Measurements from ENCODE around the gene WDR17.

WDR17 gene

DNA sequence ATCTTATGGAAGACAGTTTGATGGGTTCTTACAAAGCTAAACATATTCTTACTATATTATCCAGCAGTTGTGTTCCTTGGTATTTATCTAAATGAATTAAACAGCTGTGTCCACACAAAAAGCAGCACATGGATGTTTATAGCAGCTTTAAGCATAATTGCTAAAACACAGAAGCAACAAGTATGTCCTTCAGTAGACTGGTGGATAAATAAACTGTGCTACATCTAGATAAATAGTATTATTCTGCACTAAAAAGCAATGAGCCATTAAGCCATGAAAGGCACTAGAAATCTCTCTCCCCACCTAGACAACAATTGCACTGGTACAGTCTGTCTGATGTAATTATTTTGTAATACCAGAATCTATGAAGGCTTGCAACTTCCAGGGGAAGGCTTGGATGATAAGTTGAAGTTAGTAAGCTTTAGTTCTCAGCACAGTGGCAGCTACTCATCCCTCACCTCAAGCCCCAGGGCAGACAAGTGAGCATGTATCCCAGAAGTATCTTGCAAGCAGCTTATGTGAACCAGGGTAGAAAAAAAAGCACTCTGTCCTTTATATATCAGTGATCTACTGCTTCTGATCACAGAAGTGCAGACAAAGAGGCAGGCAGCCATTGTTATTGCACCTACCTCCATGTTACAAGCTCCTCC lies 36.9 kb downstream of the WDR17 start:
- no peak for DNase-seq

GRCh38 chr4:176107695-176108094 lies 42.1 kb downstream of the WDR17 start:
- no peak for DNase-seq

- DNase-seq, result peak; percentile 20
Observed at GRCh38 chr4:176123710-176124407, 58.2 kb downstream of the WDR17 start.

DNA sequence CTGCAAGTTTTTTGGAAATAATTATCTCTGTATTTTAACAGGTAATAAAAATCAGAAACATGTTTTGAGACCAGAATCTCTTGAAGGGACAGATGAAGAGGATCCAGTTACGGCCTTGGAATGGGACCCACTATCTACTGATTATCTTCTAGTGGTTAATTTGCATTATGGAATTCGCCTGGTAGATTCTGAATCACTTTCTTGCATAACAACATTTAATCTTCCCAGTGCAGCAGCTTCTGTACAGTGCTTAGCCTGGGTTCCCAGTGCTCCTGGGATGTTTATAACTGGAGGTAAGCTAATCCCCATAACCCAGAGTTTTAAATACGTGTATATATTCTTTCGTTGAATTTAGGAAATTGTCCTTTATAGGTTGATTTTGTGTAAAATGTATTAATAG lies 59.4 kb downstream of the WDR17 start:
- no peak for DNase-seq

- DNase-seq, result no peak
Observed at GRCh38 chr4:176134670-176135069, 69.0 kb downstream of the WDR17 start.

DNA sequence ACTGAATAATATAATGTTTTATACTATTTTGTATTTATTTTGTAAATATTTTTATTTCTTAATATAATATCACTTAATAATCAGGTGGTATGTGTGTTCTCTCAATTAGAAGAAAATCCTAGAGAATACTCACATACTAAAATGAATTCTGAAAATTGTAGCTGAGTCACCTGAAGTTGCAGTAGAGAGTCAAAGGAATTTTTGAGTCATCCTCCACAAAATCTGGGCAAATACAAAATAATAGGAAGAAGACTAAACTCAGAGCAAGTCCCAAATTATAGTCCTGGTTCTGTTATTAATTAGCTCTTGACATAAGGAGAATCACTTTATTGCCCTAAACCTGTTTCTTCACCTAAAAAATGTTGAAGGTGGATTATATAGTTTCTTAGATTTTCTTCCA lies 72.0 kb downstream of the WDR17 start:
- no peak for DNase-seq

- no peak for DNase-seq
Observed at GRCh38 chr4:176139518-176139917, 73.9 kb downstream of the WDR17 start.

DNA sequence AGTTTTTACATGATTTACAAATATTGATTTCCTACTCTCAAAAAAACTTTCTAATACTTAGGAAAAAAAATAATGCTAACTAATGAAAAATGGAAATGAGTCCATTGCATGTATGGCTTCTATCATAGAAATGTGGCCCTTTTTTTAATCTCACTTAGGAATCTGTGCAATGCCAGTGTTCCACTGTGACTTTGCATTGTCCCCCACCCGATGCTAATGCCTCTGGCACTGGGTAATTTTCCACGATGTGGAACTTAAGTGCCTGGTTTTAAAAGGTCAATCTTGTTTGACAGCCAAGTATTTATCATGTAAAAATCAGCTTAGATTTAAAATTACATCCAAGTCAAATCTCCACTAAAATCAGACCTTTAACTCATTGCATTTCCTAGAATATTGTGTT lies 76.6 kb downstream of the WDR17 start:
- DNase-seq, result no peak

DNA sequence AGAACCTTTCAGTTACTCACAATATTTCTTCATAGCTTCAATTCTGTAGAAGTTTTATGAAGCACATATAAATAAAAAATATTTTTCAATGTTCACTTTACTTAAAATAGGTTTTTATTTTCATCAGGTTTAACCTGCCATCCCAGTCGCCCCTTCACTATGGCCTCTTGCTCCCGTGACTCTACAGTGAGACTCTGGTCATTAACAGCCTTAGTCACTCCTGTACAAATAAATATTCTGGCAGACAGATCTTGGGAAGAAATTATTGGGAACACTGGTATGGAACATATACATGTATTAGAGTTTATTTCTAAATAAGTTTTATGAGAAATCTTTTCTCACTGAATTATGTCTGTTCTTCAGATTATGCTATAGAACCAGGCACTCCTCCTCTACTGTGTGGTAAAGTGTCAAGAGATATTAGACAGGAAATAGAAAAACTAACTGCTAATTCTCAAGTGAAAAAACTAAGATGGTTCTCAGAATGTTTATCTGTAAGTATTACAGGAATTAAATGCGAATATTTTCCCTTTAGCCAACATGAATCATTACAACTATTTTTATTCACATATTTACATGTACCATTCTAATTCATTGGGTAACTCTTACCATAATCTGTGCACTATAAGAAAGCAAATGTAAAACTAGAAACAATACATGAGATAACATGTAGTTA lies 84.2 kb downstream of the WDR17 start:
- DNase-seq, result no peak

- DNase-seq, result peak; percentile 42
Observed at GRCh38 chr4:176150356-176150682, 84.7 kb downstream of the WDR17 start.

- no peak for DNase-seq
Observed at GRCh38 chr4:176150704-176151103, 85.1 kb downstream of the WDR17 start.

GRCh38 chr4:176153124-176153523 lies 87.5 kb downstream of the WDR17 start:
- no peak for DNase-seq

DNA sequence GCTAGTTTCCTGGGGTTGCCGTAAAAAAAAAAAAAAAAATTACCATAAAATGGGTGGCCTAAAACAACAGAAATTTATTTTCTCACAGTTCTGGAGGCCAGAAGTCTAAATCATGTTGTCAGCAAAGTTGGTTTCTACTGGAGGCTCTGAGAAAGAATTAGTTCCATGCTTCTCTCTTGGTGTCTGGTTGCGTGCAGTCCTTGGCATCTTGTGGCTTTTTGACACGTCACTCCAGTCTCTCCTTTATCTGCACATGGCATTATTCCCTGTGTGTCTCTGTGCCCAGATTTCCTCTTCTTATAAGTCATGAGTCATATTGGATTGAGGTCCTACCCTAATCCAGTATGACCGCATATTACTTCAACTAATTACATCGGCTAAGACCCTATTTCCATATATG lies 91.0 kb downstream of the WDR17 start:
- no peak for DNase-seq

DNA sequence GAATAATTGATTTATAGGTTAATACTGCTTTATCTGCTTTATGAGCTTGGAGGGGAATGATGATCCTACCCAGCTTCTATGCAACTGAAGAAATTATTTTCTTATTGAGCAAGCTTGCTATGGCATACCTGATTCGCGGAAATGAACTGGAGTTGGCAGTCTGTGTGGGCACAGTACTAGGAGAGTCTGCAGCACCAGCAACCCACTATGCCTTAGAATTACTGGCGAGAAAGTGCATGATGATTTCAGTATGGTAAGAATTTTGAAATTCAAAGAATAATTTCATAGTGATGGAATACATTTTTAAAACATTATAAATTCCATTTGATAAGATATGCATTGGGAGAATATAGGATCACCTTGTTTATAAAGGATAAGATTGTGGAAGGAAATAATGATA lies 97.4 kb downstream of the WDR17 start:
- DNase-seq, result no peak

GRCh38 chr4:176185051-176185450 lies 119.4 kb downstream of the WDR17 start:
- no peak for DNase-seq

DNA sequence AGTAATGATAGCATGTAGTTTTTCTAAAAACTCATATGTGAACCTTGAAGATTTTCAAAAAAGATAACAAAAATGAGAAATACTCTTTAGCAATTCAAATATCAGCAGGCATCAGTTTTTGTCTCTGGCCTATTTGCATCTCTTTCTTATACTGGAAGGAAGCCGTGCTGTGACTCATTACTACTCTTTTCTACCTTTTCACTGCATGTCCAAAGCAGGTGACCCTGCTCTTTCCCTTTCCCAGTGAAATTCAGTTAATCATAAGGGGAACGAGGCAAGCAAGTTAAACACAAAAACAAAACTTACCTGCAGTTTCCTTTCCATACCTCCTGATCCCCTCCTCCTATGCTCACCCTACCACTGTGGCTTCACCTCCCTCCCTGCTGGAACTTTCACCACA lies 120.4 kb downstream of the WDR17 start:
- no peak for DNase-seq

DNA sequence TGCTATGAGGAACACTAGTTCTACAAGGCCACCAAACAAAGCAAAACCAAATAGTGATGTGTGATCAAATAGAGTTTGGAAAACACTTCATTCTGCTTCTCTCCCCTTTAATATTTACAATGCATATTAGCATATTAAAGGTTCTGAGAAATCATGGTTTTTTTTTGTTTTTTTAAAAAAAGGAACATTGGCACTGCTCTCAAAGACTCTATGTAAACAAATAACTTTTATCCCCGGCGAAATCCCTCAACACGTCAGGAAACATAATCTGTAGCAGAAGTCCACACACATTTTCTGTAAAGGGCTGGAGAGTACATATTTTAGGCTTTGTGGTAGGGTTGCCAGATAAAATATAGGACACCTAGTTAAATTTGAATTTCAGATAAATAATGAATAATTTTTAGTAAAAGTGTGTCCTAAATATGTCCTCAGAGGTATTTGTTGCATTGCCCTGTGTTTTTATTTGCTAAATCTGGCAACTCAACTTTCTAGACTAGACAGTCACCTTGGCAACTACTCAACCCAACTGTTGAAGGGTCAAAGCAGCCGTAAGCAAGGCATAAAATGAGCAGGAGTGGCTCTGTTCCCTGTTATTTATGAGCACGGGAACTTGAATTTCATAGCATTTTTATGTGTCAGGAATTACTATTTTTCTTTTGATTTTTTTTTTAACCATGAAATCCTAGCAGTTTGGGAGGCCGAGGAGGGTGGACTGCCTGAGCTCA lies 121.2 kb downstream of the WDR17 start:
- no peak for DNase-seq

DNA sequence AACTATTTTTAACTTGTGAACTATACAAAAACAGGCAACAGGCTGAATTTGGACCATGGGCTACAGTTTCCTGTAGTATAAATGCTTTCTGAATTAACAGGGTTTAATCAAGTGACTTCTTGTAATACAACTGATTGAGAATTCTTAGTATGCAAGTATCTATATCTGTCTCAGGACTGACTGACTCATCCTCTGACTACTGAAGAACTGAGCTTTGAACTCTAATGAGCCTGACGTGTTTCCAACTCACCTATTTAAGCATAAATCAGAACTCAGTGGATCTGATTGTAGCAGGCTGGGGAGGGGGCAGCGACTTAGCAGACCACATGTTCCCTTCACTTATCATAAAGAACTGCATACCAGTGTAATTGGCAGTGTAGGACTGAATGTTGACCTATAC lies 122.0 kb downstream of the WDR17 start:
- DNase-seq, result no peak

DNA sequence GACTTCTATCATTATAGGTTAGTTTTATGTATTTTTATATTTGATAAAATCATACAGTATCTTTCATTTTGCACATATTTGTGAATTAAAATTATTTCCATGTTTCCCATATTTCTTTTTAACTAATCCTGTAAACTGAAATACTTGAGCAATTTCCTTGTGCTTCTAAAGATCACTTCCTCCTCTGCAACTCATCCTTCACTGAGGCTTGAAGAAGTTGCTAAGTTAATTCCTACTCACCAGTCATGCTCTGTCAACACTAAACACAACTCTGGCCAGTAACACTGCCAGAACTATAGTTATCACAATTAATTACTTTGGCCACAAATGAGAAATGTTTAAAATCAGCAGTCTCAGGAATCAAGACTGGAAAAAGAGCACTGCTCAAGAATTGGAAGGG lies 123.0 kb downstream of the WDR17 start:
- no peak for DNase-seq

GRCh38 chr4:176189891-176190795 lies 124.5 kb downstream of the WDR17 start:
- no peak for DNase-seq

DNA sequence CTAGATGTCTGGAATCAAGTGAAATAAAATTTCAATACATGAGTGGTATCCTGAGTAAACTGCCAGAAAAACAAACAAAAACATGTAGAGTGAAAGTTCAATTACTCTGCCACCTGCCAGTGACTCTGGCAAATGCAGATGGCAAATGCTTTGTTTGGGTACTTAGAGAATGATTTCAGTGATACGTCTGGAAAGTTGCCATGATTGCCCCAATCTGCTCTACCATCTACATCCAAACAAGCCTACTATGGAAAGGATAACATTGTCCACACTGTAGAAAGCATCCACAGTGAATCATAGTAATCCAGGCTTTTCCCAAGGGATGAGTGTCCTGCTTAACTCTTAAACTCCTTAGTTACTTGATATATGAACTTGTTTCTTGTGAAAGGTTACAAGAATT lies 126.3 kb downstream of the WDR17 start:
- no peak for DNase-seq

DNA sequence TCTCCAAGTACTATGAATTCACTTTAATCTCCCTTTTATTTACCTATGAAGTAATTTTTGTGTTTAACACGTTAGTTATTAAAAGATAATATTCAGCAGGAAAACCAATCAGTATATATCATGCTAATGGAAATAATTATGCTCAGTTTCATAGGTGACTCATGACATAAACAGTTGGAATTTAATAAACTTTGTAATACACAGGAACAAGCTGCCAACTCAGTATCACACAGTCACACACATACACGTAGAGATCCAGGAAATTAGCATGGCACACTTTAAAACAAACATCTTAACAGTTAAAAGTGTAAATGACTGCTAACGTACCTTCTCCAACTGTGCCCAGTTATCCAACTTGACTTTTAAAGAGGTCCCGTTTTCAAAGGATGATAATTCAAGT lies 127.5 kb downstream of the WDR17 start:
- no peak for DNase-seq

- DNase-seq, result no peak
Observed at GRCh38 chr4:176193938-176194337, 128.3 kb downstream of the WDR17 start.
